Activated CD8-positive, alpha-beta T cell treated with anti-CD3 and anti-CD28 coated beads for 36 hours (primary cell): ENCODE data around the gene TMEM212. TPM values are rescaled to one million over a fixed set of nuclear protein-coding genes. Genes with fewer than 3 reads are reported as not detected.
A peak's percentile ranks its signal among the peaks of the same experiment; 100 is the strongest.

Experiments
- ATAC-seq: fragments of 200-7000 bp; cut with Tn5 transposase; one replicate; pipeline ENCODE4 v1.10.0; 2021; ENCODE audit warnings: mild to moderate bottlenecking, moderate library complexity
- CTCF ChIA-PET: fragments of 350-600 bp; sonication (Branson Sonifier 250); formaldehyde crosslinking; loops from one replicate; lab custom pipeline; 2021; ENCODE audit warnings: antibody characterized with exemption; lab: Charles Lee
- POLR2A ChIA-PET: fragments of 350-600 bp; sonication (Branson Sonifier 250); formaldehyde crosslinking; loops from one replicate; lab custom pipeline; 2021; ENCODE audit warnings: antibody characterized with exemption; lab: Charles Lee
- DNase-seq: peaks from one replicate; pipeline ENCODE4 v3.0.0-alpha.2; 2020
- H3K27ac Mint-ChIP-seq: one replicate; pipeline ENCODE4 v1.8.0; 2021; ENCODE audit warnings: mild to moderate bottlenecking, mixed read lengths
- H3K27me3 Mint-ChIP-seq: one replicate; pipeline ENCODE4 v1.8.0; 2021; ENCODE audit warnings: mixed read lengths
- H3K36me3 Mint-ChIP-seq: one replicate; pipeline ENCODE4 v1.8.0; 2021; ENCODE audit warnings: low read depth, mixed read lengths
- H3K4me1 Mint-ChIP-seq: one replicate; pipeline ENCODE4 v1.8.0; 2021; ENCODE audit warnings: low read depth, mixed read lengths
- H3K4me3 Mint-ChIP-seq: one replicate; pipeline ENCODE4 v1.8.0; 2021; ENCODE audit warnings: mild to moderate bottlenecking, moderate library complexity, mixed read lengths
- H3K9me3 Mint-ChIP-seq: one replicate; pipeline ENCODE4 v1.8.0; 2021; ENCODE audit warnings: mixed read lengths
- CTCF ChIP-seq: fragments of 200-600 bp; IDR thresholded peaks from one replicate; pipeline ENCODE4 v1.8.0; 2022; ENCODE audit warnings: antibody characterized with exemption, mild to moderate bottlenecking
- intact Hi-C: fragments of 100-400 bp; cut with micrococcal nuclease; formaldehyde crosslinking; loops from one replicate; pipeline ENCODE4 v1.10.0; 2022
- total RNA-seq, 2 experiments: library from RNA; stranded (reverse); gene quantifications; one replicate each; pipeline ENCODE4 v1.2.3, GENCODE V29; 2021

Gene TMEM212
- total RNA-seq, 2 experiments from 2014 or later, result not detected

DNA sequence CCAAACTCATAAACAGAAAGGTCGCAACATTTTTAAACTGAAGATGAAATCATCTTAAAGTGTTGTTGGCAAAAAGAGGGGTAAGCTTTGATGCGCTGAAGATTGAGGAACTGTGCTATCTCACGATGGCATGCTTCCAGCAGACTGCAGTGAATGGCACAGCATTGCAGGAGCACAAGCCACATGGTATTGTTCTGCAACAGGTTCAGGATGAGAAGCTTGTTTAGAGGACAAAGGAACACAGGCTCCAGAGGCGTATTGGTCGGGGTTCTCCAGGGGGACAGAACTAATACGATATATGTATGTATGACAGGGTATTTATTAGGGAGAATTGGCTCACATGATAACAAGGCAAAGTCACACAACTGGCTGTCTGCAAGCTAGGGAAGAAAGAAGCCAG, 19.0 kb upstream of the TMEM212 start:
- H3K27me3 Mint-ChIP-seq, result peaks cover 19% of the 10 kb centered on the region
- no peak overlapping the region for H3K4me3 Mint-ChIP-seq
- POLR2A ChIA-PET, result no interaction called here
- intact Hi-C loops, result loop anchor here (5.0 kb wide), 1 partner anchor 37 kb away; no protein-coding TSS in a partner anchor
- H3K36me3 Mint-ChIP-seq, result no peaks in the 10 kb centered on the region
- H3K9me3 Mint-ChIP-seq, result no peaks in the 10 kb centered on the region
- ATAC-seq (no peak), DNase-seq (no peak)
- H3K27ac Mint-ChIP-seq, result no peak overlapping the region
- peaks cover 9% of the 10 kb centered on the region for H3K4me1 Mint-ChIP-seq
- no peak for TF ChIP-seq CTCF
- CTCF ChIA-PET, result no interaction called here

DNA sequence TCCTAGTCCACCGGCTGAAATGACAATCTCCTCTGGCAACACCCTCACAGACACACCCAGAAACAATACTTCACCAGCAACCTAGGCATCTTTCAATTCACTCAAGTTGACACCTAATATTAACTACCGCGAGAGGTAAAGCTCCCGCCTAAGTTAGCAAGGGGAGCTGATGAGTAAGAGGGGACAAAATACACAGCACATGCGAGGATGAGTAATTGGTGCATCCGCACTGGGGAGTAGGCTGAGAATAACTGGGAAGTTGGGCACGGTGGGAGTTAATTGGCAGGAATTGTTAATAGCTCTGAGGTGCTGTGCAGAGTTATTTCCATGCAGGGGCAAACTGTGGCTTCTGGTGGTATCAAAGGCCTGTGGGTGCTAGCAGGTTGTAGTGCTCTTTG, 18.3 kb upstream of the TMEM212 start:
- ATAC-seq, result no peak
- ChIA-PET POLR2A (no interaction called here), CTCF (no interaction called here)
- TF ChIP-seq CTCF, result no peak
- no peaks in the 10 kb centered on the region for H3K9me3 Mint-ChIP-seq
- peaks cover 9% of the 10 kb centered on the region for H3K4me1 Mint-ChIP-seq
- H3K27ac Mint-ChIP-seq, result no peak overlapping the region
- intact Hi-C loops, result loop anchor here (5.0 kb wide), 1 partner anchor 38 kb away; no protein-coding TSS in a partner anchor
- peaks cover 15% of the 10 kb centered on the region for H3K27me3 Mint-ChIP-seq
- H3K36me3 Mint-ChIP-seq, result no peaks in the 10 kb centered on the region
- no peak for DNase-seq
- no peak overlapping the region for H3K4me3 Mint-ChIP-seq

GRCh38 chr3:171825222-171825828, 17.8 kb upstream of the TMEM212 start:
- peaks cover 9% of the 10 kb centered on the region for H3K4me1 Mint-ChIP-seq
- H3K36me3 Mint-ChIP-seq, result no peaks in the 10 kb centered on the region
- ChIA-PET CTCF (no interaction called here), POLR2A (no interaction called here)
- intact Hi-C loops, result no loop called here
- H3K4me3 Mint-ChIP-seq, result no peak overlapping the region
- DNase-seq (no peak), ATAC-seq (no peak)
- no peak overlapping the region for H3K27ac Mint-ChIP-seq
- no peak for TF ChIP-seq CTCF
- H3K9me3 Mint-ChIP-seq, result no peaks in the 10 kb centered on the region
- H3K27me3 Mint-ChIP-seq, result peaks cover 15% of the 10 kb centered on the region

- DNase-seq (no peak), ATAC-seq (peak; percentile 24)
- Mint-ChIP-seq H3K4me3 (no peak overlapping the region), H3K27me3 (peaks cover 15% of the 10 kb centered on the region), H3K36me3 (no peaks in the 10 kb centered on the region), H3K9me3 (no peaks in the 10 kb centered on the region), H3K27ac (no peak overlapping the region), H3K4me1 (no peaks in the 10 kb centered on the region)
- no peak for TF ChIP-seq CTCF
- ChIA-PET CTCF (interaction anchor here (0.9 to 1.0 kb wide), 3 partner anchors 20 to 55 kb away, joined by 3 read pairs; no protein-coding TSS in a partner anchor), POLR2A (no interaction called here)
- intact Hi-C loops, result no loop called here
Measured at GRCh38 chr3:171827385-171827784, 15.8 kb upstream of the TMEM212 start.

- POLR2A ChIA-PET, result no interaction called here
- CTCF ChIA-PET, result interaction anchor here (0.9 to 2.2 kb wide), 6 partner anchors 14 to 55 kb away, joined by 3 to 8 read pairs (median 3); partner anchors contain the start of gene PLD1
- TF ChIP-seq CTCF, result no peak
- H3K4me3 Mint-ChIP-seq, result no peak overlapping the region
- H3K9me3 Mint-ChIP-seq, result no peaks in the 10 kb centered on the region
- H3K27me3 Mint-ChIP-seq, result peaks cover 13% of the 10 kb centered on the region
- ATAC-seq (peak; percentile 34), DNase-seq (no peak)
- peak overlapping the region; percentile 25 for H3K27ac Mint-ChIP-seq
- intact Hi-C loops, result no loop called here
- H3K4me1 Mint-ChIP-seq, result no peaks in the 10 kb centered on the region
- no peaks in the 10 kb centered on the region for H3K36me3 Mint-ChIP-seq
Measured at GRCh38 chr3:171827836-171828458, 15.2 kb upstream of the TMEM212 start.
